Right cardiac atrium (tissue), 5 donors: Measurements from ENCODE around the gene SLC46A3. TPM values are rescaled to one million over a fixed set of nuclear protein-coding genes. Genes with fewer than 3 reads are reported as not detected.
A peak's percentile ranks its signal among the peaks of the same experiment; 100 is the strongest.

Experiments used
- ATAC-seq, 2 donors: fragments of 200-7000 bp; cut with Tn5 transposase; one replicate each; pipeline versions ENCODE4 v1.8.0 to v1.9.1; 2020; ENCODE audit warnings: moderate library complexity in 2 of 2, mild to moderate bottlenecking in 1 of 2
- DNase-seq, 3 donors: peaks; one replicate each; pipeline ENCODE4 v3.0.0-alpha.2; 2020
- H3K27ac ChIP-seq: one replicate; pipeline ENCODE4 v1.5.1; 2013; ENCODE audit warnings: mild to moderate bottlenecking, low read length, control low read depth, moderate library complexity
- H3K27me3 ChIP-seq: one replicate; pipeline ENCODE4 v1.6.1; 2013; ENCODE audit not compliant: control insufficient read depth, insufficient read depth
- H3K4me1 ChIP-seq: one replicate; pipeline ENCODE4 v1.6.1; 2013; ENCODE audit warnings: low read length; ENCODE audit not compliant: control insufficient read depth, insufficient read depth
- H3K4me3 ChIP-seq: one replicate; pipeline ENCODE4 v1.5.1; 2013; ENCODE audit warnings: low read length, control low read depth
- H3K9me3 ChIP-seq: one replicate; pipeline ENCODE4 v1.6.1; 2013; ENCODE audit warnings: low read length; ENCODE audit not compliant: control insufficient read depth
- WGBS: extraction: QIAGEN DNeasy Blood & Tissue Kit; methylation state at CpG from one replicate; pipeline ENCODE4 v1.1.7; 2013; 5-methylcytosine and 5-hydroxymethylcytosine counted together
- intact Hi-C, 4 donors: fragments of 100-400 bp; cut with DNase I; formaldehyde crosslinking; loops; one replicate each; pipeline versions ENCODE4 v1.11.0 to v1.14.0; 2022 to 2023
- polyA plus RNA-seq: library from polyadenylated mRNA; stranded (reverse); fragments of 200-250 nt; gene quantifications from one replicate; pipeline ENCODE4 v1.2.3, GENCODE V29; 2013
- total RNA-seq, 4 donors: library from RNA; stranded (reverse); fragmentation: NEBNext Ultra II Directional; extraction: Animal tissue kit (Norgen Biotek cat#: 25700); gene quantifications; one replicate each; pipeline ENCODE4 v1.2.1, GENCODE V29; 2021
- donor health status: healthy with polysubstance abuse.
- donor health status: DM: no; HTN: yes; CAD: no.
- donor health status: DM: no; HTN: no; CAD: no.
- donor health status: DM: no; HTN: yes; CAD: no; lungs with severe emphysema.
- donor health status: DM: yes; HTN: yes; CAD: no.

The SLC46A3 gene
- total and polyA plus RNA-seq, 5 donors, result 14.1 to 22.2 (median 18.7) TPM

DNA sequence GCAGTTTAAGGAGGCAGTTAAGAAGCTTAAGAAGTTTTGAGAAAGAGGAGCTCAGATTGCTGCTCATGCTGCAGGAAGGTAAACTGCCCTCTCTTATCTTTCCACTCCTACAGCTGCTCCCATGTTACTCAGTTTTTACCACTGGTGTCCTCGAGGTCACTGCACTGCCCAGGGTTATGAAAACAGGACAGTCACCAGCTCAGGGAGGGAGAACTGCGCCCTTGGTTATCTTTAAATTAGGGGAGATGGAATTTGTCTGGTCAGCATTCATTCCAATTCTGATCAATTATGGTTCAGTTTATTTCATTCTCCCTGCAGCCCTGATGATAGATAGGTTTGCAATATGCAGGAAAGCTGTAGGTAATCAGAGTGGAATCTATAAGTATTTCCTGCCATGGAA, 10.8 kb upstream of the SLC46A3 start:
- intact Hi-C loops, result no loop called here
- ATAC-seq (no peak), DNase-seq (no peak)
- Histone ChIP-seq H3K9me3 (no peaks in the 10 kb centered on the region), H3K4me3 (no peak overlapping the region), H3K4me1 (no peaks in the 10 kb centered on the region), H3K27ac (no peak overlapping the region), H3K27me3 (no peaks in the 10 kb centered on the region)
- WGBS, result 47% methylated on average over 2 of the region's 2 CpGs

DNA sequence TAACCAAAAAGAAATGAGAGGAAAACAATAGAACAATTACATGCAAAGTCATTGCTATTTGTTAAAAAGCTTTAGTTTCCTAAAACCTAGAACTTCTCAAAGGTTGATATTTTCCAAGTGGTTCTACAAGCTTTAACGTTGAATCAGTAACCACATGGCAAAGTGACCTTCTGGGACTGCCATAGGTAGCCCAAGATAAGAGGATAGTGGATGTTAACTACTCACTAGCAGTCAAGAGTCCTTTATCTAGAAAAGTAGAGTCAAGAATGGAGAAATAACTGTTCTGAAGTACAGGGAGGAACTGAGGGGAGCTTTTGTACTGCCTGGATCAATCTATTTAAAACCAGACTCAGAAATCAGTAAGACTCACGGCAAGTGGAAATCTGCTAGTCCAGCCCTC, 9.9 kb upstream of the SLC46A3 start:
- H3K27me3 ChIP-seq, result no peaks in the 10 kb centered on the region
- DNase-seq, result no peak
- no peaks in the 10 kb centered on the region for H3K4me1 ChIP-seq
- H3K9me3 ChIP-seq, result no peaks in the 10 kb centered on the region
- H3K27ac ChIP-seq, result no peak overlapping the region
- WGBS, result 78% methylated on average over 2 of the region's 2 CpGs
- intact Hi-C loops, result no loop called here
- ATAC-seq, result no peak
- no peak overlapping the region for H3K4me3 ChIP-seq

DNA sequence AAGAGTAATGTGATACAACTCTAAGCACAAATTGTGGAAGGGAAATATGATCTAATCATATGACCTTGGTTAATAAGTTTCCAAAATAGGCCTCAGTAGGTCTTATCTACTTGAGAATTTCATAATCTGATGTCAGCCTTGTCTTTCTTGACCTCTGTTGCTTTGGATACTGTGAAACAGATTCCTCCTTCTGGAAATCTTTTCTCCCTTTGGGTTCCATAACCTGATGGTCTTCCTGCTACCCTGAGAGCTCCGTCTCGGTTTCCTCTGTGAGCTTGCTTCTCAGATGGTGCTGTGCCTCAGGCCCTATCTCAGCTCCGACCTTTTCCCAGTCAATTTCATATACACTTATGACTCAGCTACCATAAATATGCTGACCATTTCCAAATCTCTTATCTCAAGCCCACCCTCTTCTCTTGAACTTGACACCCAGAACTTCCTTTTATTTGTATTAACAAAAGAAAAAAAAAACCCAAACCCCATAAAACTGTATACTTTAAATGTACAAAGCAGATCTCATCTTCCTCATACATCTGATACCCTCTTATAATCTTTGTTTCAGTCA, 6.4 kb upstream of the SLC46A3 start:
- 78% methylated on average over 3 of the region's 3 CpGs for WGBS
- intact Hi-C loops, result no loop called here
- DNase-seq, result no peak

DNA sequence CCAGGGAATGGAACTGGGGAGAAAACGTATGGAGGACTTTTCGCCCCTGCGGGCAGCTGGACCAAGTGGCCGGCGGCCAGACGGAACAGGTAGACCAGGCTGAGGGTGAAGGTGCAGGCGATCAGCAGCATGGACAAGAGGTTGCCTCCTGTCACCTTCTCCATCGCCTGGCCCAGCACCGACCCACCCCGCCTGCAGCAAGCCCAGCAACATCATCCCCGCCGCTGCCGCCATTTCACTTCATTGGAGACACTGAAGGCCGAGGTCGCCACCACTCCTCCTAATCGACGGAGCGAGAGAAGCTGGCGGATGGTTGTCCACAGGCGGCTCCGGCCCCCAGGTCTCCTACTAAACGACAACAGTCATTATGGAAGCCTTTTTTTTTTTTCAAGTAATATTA, 5.0 kb upstream of the SLC46A3 start:
- WGBS, result 95% methylated on average over 22 of the region's 22 CpGs

More for the DNA sequence above, 6.4 kb upstream of the SLC46A3 start:
- Histone ChIP-seq H3K27me3 (no peaks in the 10 kb centered on the region), H3K27ac (no peak overlapping the region), H3K4me3 (no peak overlapping the region), H3K9me3 (no peaks in the 10 kb centered on the region), H3K4me1 (no peaks in the 10 kb centered on the region)
- no peak for ATAC-seq

DNA sequence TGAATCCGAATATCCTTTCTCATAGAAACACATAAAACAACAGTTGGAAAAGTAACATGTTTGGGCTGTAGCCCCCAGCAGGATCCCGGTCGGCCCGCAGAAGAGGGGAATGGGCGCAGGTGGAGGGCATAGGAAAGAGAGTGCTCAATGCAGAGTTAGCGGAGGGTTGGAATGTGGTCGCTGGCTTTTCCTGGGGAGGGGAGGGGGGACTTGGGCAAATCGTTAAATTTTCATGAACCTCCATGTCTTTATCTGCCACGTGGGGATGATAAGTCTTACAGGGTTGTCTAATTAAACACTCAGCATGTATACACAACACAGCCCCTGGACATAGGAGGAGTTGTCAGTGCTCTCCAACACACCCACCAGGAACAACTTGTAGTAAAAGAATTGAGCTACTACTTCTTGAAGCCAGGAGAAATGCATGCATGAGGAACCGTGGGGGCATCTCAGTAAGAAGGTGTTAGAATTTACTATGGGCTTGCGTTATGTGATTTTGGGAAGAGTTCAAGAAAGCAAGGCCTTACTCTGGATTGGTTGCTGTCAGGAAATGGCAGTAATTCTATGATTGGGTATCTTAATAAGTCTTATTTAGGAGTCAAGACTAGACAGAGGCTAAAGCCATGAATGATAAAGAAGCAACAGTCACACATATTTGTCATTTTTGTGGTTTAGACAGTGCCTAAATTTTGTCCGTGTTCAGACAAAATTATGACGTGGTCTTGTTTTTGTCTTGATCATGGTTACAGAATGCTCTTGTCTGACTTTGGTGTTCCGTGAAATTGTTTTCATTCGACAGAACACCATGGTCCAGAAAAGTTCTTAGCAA, 671 bp upstream of the SLC46A3 start:
- WGBS, result 31% methylated on average over 15 of the region's 15 CpGs
- Histone ChIP-seq H3K27ac (peak overlapping the region; percentile 77), H3K9me3 (no peaks in the 10 kb centered on the region), H3K27me3 (no peaks in the 10 kb centered on the region), H3K4me1 (peaks cover 2% of the 10 kb centered on the region), H3K4me3 (peak overlapping the region; percentile 46)
- no peak for ATAC-seq
- DNase-seq, result no peak
- intact Hi-C loops, result no loop called here

More for the DNA sequence above, 5.0 kb upstream of the SLC46A3 start:
- Histone ChIP-seq H3K4me3 (no peak overlapping the region), H3K9me3 (no peaks in the 10 kb centered on the region), H3K4me1 (no peaks in the 10 kb centered on the region), H3K27me3 (no peaks in the 10 kb centered on the region), H3K27ac (no peak overlapping the region)
- intact Hi-C loops, result no loop called here
- ATAC-seq, result no peak
- peak in 1 of 3 donors; percentile 52 for DNase-seq

DNA sequence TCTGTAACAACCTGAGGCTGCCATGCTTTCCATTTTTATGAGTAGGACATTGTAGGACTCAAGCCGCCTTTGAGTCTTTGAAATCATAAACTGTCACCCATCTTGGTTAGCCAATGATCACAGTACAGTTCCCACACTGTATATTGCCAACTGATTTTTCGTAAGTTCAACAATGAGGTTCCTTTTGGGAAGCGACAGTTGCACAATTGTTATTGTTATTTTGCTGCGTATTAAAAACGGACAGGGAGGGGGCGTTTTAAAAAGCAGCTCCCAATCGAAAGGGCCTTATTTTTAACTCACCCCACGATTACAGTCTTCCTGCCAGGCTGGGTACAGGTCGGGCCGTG, 601 bp downstream of the SLC46A3 start:
- H3K4me3 ChIP-seq, result peak overlapping the region; percentile 70
- no peak for DNase-seq
- H3K27me3 ChIP-seq, result no peaks in the 10 kb centered on the region
- intact Hi-C loops, result no loop called here
- peaks cover 2% of the 10 kb centered on the region for H3K4me1 ChIP-seq
- 3% methylated on average over 10 of the region's 10 CpGs for WGBS
- ATAC-seq, result peak; percentile 18
- H3K27ac ChIP-seq, result peak overlapping the region; percentile 97
- no peaks in the 10 kb centered on the region for H3K9me3 ChIP-seq

DNA sequence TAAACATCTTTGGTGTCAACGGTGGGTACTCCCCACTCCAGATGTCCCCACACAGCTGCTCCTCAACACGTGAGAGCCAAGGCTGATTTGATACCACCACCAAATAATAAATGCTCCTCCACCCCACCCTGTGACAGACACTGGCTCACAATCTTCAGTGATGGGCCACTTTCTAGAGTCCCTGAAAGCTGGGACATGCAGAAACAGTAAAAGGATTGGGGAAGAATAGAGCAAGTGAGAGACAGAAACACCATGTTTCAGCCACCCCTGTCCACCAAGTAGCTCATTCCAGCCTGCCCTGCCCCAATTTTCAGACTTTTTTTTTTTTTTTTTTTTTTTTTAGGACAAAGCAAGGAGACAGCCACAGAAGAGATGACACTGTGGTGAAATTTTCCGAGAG, 1.6 kb downstream of the SLC46A3 start:
- Histone ChIP-seq H3K4me1 (peaks cover 2% of the 10 kb centered on the region), H3K9me3 (no peaks in the 10 kb centered on the region), H3K27ac (no peak overlapping the region), H3K27me3 (no peaks in the 10 kb centered on the region), H3K4me3 (no peak overlapping the region)
- ATAC-seq (no peak), DNase-seq (no peak)
- WGBS, result 69% methylated on average over 3 of the region's 3 CpGs
- intact Hi-C loops, result no loop called here

DNA sequence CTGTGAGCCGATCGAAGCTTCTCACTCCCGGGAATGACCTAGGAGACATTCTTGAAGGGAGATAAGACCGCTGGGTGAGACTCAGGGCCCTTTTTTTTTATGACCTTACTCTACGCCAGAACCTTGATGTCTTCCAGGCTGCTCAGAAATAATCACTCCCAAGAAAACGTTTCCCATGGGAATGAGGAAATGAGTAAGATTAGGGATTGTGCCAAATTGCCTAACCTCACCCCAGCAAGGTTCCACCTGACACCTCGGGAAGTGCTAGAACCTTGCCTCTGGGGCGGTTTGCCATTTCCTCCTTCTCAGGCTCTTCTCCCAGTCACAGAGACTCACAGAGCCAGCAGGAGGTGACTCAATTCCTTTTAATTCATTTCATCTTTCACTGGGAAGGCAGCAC, 2.3 kb downstream of the SLC46A3 start:
- no peak overlapping the region for H3K4me3 ChIP-seq
- 24% methylated on average over 8 of the region's 8 CpGs for WGBS

DNA sequence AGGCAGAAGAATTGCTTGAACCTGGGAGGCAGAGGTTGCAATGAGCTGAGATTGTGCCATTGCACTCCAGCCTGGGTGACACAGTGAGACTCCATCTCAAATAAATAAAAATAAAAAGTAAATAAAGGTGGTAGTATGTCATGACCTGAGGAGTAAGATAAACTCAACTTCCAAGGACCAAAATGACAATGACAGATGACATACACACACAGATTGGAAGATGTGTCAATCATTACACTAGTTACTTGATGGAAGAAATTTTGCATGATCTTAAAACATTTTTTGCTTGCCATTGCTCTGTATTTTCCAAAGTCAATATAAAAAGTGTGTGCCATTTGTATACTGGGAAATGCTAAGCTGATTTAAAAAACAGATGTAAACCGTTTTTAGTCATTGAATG, 4.1 kb downstream of the SLC46A3 start:
- no peak overlapping the region for H3K4me3 ChIP-seq
- intact Hi-C loops, result no loop called here
- peaks cover 2% of the 10 kb centered on the region for H3K4me1 ChIP-seq
- ATAC-seq (no peak), DNase-seq (no peak)
- H3K27me3 ChIP-seq, result no peaks in the 10 kb centered on the region
- no peak overlapping the region for H3K27ac ChIP-seq
- 76% methylated on average over 1 of the region's 1 CpG for WGBS
- H3K9me3 ChIP-seq, result no peaks in the 10 kb centered on the region

More for the DNA sequence above, 2.3 kb downstream of the SLC46A3 start:
- intact Hi-C loops, result no loop called here
- Histone ChIP-seq H3K9me3 (no peaks in the 10 kb centered on the region), H3K4me1 (peaks cover 2% of the 10 kb centered on the region), H3K27ac (peak overlapping the region; percentile 28), H3K27me3 (no peaks in the 10 kb centered on the region)
- DNase-seq (peak; percentile 53 to 66 (median 58)), ATAC-seq (peak in 1 of 2 donors; percentile 52)

DNA sequence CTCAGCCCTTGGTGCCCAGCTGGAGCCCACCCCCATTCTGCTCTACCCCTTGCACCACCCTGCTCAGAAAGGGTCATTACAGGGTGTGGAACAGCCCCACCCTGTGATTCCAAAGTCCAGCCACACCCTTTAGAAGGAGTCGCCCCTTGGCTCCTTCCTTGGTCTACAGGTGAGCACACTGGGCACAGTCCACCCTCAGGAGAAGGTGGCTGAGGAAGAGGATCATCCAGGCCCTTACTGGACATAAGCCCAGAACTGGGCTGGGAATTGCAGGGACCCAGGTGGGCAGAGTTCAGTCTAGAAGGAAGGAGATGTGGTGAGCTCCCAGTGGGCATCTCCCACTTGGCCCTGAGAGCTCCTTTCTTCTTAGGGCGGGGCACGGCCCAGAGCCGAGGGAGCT, 8.6 kb downstream of the SLC46A3 start:
- DNase-seq (no peak), ATAC-seq (peak; percentile 41 to 43)
- no peaks in the 10 kb centered on the region for H3K9me3 ChIP-seq

DNA sequence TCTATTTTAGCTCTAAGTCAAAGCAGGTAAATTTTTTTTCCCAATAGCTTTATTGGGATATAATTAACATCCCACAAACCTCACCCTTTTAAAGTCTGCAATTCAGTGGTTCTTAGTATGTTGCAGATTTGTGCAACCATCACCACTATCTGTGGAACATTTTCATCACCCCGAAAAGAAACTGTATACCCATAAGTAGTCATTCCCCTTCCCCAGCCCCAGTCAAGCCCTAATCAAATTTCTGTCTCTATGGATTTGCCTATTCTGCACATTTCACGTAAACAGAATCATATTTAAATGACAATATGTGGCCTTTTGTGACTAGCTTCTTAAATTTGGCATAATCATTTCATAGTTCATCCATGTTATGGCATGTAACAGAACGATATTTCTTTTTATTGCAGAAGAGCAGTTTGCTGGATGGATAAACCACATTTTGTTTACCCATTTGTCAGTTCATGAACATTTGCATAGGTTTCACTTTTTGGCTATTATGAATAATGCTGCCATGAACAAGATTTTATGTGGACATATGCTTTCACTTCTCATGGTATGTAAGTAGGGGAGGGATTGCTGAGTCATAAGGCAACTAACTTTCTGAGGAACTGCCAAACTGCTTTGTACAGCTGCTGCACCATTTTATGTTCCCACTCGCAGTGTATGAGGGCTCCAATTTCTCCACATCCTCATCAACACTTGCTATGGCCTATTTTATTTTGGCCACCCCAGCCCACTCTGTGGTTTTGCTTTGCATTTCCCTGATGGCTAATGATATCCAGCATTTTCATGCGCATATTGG, 10.9 kb downstream of the SLC46A3 start:
- no peak overlapping the region for H3K27ac ChIP-seq
- no peaks in the 10 kb centered on the region for H3K4me1 ChIP-seq
- no peaks in the 10 kb centered on the region for H3K27me3 ChIP-seq
- 82% methylated on average over 5 of the region's 5 CpGs for WGBS
- no peak overlapping the region for H3K4me3 ChIP-seq
- no peak for DNase-seq
- intact Hi-C loops, result no loop called here
- no peaks in the 10 kb centered on the region for H3K9me3 ChIP-seq
- peak; percentile 26 to 55 for ATAC-seq

More for the DNA sequence above, 8.6 kb downstream of the SLC46A3 start:
- WGBS, result 95% methylated on average over 4 of the region's 4 CpGs
- no peaks in the 10 kb centered on the region for H3K4me1 ChIP-seq
- H3K27me3 ChIP-seq, result no peaks in the 10 kb centered on the region
- intact Hi-C loops, result no loop called here
- no peak overlapping the region for H3K27ac ChIP-seq
- no peak overlapping the region for H3K4me3 ChIP-seq
